ENCODE results near the gene ASTN2. TPM values are rescaled to one million over a fixed set of nuclear protein-coding genes. Genes with fewer than 3 reads are reported as not detected.
"Not testable (repeated sequence)": the region's sequence is repeated elsewhere in the genome, so short reads cannot be mapped to it uniquely, and the experiment has no call there.

Gene ASTN2
- total and polyA plus RNA-seq, 9 donors, result 1.8 to 6.4 (median 3.2) TPM

- H3K36me3 ChIP-seq, result no peaks in the 10 kb centered on the region
- TF ChIP-seq POLR2A (IDR thresholded peaks at IDR 0.05) (no peak), EP300 (IDR thresholded peaks at IDR 0.05) (no peak), CTCF (IDR thresholded peaks at IDR 0.05) (no peak)
- no peaks in the 10 kb centered on the region for H3K9me3 ChIP-seq
- no peak overlapping the region for H3K27ac ChIP-seq
- H3K27me3 ChIP-seq, result no peaks in the 10 kb centered on the region
- H3K4me1 ChIP-seq (ENCODE audit: insufficient read depth), result no peaks in the 10 kb centered on the region
- DNase-seq, result no peak
- no peak overlapping the region for H3K4me3 ChIP-seq
- 39 to 43% (median 40%) methylated on average over 7 of the region's 7 CpGs for WGBS, 3 donors
- intact Hi-C loops (cut with DNase I), result no loop called here
Measured at GRCh38 chr9:116843863-116844620, 570.8 kb downstream of the ASTN2 start.

GRCh38 chr9:116842658-116843057, 572.2 kb downstream of the ASTN2 start:
- WGBS, 3 donors, result 81 to 90% (median 84%) methylated on average over 6 of the region's 6 CpGs
- TF ChIP-seq CTCF (IDR thresholded peaks at IDR 0.05), result no peak
- no peak for TF ChIP-seq EP300 (IDR thresholded peaks at IDR 0.05)
- intact Hi-C loops (cut with DNase I), result no loop called here
- Histone ChIP-seq H3K4me3 (no peak overlapping the region), H3K36me3 (no peaks in the 10 kb centered on the region), H3K4me1 (ENCODE audit: insufficient read depth) (no peaks in the 10 kb centered on the region), H3K27ac (no peak overlapping the region), H3K27me3 (no peaks in the 10 kb centered on the region), H3K9me3 (no peaks in the 10 kb centered on the region)
- no peak for DNase-seq

- 77 to 95% (median 85%) methylated on average over 7 of the region's 7 CpGs for WGBS, 3 donors
- H3K4me1 ChIP-seq (ENCODE audit: insufficient read depth); H3K9me3 ChIP-seq; DNase-seq; H3K4me3 ChIP-seq; intact Hi-C loops (cut with DNase I); H3K27me3 ChIP-seq; H3K36me3 ChIP-seq; H3K27ac ChIP-seq: not testable (repeated sequence)
Measured at GRCh38 chr9:116838468-116838867, 576.4 kb downstream of the ASTN2 start.

GRCh38 chr9:116837018-116837989, 577.6 kb downstream of the ASTN2 start:
- no peak for DNase-seq
- Histone ChIP-seq H3K4me3 (no peak overlapping the region), H3K27ac (no peak overlapping the region), H3K4me1 (ENCODE audit: insufficient read depth) (no peaks in the 10 kb centered on the region), H3K27me3 (no peaks in the 10 kb centered on the region), H3K36me3 (no peaks in the 10 kb centered on the region), H3K9me3 (no peaks in the 10 kb centered on the region)
- TF ChIP-seq POLR2A (IDR thresholded peaks at IDR 0.05) (no peak), CTCF (IDR thresholded peaks at IDR 0.05) (no peak), EP300 (IDR thresholded peaks at IDR 0.05) (no peak)
- 13 to 30% (median 25%) methylated on average over 5 of the region's 5 CpGs for WGBS, 3 donors
- intact Hi-C loops (cut with DNase I), result no loop called here

- H3K4me1 ChIP-seq (ENCODE audit: insufficient read depth); intact Hi-C loops (cut with DNase I); H3K27me3 ChIP-seq; H3K9me3 ChIP-seq; H3K27ac ChIP-seq; DNase-seq; H3K4me3 ChIP-seq; H3K36me3 ChIP-seq: not testable (repeated sequence)
- 93 to 100% (median 96%) methylated on average over 2 of the region's 2 CpGs for WGBS, 3 donors
Measured at GRCh38 chr9:116830321-116830720, 584.5 kb downstream of the ASTN2 start.
